MG63 (cell line): ENCODE results near the gene TAC1. TPM values are rescaled to one million over a fixed set of nuclear protein-coding genes. Genes with fewer than 3 reads are reported as not detected.
"Not testable (repeated sequence)": the region's sequence is repeated elsewhere in the genome, so short reads cannot be mapped to it uniquely, and the experiment has no call there.

Experiments
- DNase-seq: peaks from one replicate; pipeline ENCODE4 v3.0.0-alpha.2; 2020
- H3K27me3 ChIP-seq: fragments of 250-450 bp; sonication (Bioruptor Pico); 2 replicates; pipeline ENCODE4 v1.5.1; 2020; ENCODE audit warnings: mild to moderate bottlenecking, moderate library complexity
- H3K36me3 ChIP-seq: fragments of 250-450 bp; sonication (Bioruptor Pico); 2 replicates; pipeline ENCODE4 v1.5.1; 2020; ENCODE audit warnings: mild to moderate bottlenecking, moderate library complexity
- H3K4me3 ChIP-seq: fragments of 250-450 bp; sonication (Bioruptor Pico); 2 replicates; pipeline ENCODE4 v1.5.1; 2020; ENCODE audit warnings: mild to moderate bottlenecking, moderate library complexity
- H3K9me3 ChIP-seq: fragments of 250-450 bp; sonication (Bioruptor Pico); 2 replicates; pipeline ENCODE4 v1.5.1; 2020; ENCODE audit warnings: mild to moderate bottlenecking, moderate library complexity
- total RNA-seq: library from RNA; depleted of rRNA; stranded (reverse); fragments of >200 nt; shearing (Covaris generic); gene quantifications from 2 replicates; pipeline ENCODE4 v1.2.3, GENCODE V29; 2014; ENCODE audit warnings: low replicate concordance; rRNA removed

Gene TAC1
- total RNA-seq, 1 experiment from 2014 or later, result not detected

- Histone ChIP-seq H3K36me3 (no peaks in the 10 kb centered on the region), H3K9me3 (no peaks in the 10 kb centered on the region), H3K4me3 (no peak overlapping the region), H3K27me3 (no peaks in the 10 kb centered on the region)
- DNase-seq, result no peak
Measured at GRCh38 chr7:97772045-97772901, 40.4 kb downstream of the TAC1 start.

GRCh38 chr7:97786398-97786797 lies 54.5 kb downstream of the TAC1 start:
- H3K36me3 ChIP-seq, DNase-seq, H3K27me3 ChIP-seq, H3K9me3 ChIP-seq, H3K4me3 ChIP-seq: not testable (repeated sequence)

Other genes with a start within 250 kb of the TAC1 start
- 40.6 and 58.3 TPM in 2 replicates for gene ASNS, start 140.3 kb downstream of the TAC1 start, total RNA-seq